GM12873 (cell line): ENCODE measurements around the gene CDH22.

Experiments used
- TF ChIP-seq, protein P1 (sequence below): IDR thresholded peaks from 2 replicates; pipeline ENCODE4 v1.5.1; 2012; ENCODE audit warnings: low read depth, mild to moderate bottlenecking, moderate library complexity, low read length, control low read depth; ENCODE audit not compliant: insufficient read depth; ENCODE audit errors: missing control alignments

Gene CDH22

DNA sequence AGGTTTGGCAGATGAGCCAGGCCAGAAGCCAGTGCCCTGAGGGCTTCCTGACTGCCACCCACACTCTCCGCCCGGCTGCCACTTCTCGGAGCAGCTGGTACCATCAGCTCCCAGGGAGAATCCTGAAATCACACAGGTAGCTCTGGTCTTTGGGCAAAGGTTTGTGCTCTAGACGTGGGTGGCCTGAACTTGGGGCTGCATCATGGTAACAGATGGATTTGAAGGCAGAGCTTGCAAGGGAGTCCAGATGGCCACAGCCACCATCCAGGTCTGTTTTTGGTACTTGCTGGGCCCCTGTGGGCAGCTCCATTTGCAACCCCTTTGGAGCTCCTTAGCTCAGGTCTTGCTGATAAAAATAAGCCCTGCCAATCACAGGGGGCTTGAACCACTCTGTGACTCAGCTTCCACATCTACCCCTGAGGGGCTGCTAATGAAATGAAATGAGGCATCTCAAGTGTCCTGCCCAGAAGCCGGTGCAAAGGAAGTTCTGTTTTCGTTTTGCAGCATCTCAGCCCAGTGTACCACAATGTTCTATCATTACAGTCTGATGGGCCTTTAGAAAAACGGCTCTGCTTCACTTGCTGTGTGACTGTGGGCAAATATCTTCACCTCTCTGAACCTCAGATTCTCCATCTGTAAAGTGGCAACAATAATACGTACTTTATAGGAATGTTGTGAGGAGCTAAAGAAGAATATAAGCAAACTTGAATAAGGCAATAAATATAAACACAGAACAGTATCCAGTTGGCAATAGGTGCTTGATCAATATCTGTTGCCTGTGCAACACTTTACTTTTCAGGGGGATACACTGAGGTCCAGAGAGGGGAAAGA lies 25.1 kb upstream of the CDH22 start:
- TF ChIP-seq, protein P1, sequence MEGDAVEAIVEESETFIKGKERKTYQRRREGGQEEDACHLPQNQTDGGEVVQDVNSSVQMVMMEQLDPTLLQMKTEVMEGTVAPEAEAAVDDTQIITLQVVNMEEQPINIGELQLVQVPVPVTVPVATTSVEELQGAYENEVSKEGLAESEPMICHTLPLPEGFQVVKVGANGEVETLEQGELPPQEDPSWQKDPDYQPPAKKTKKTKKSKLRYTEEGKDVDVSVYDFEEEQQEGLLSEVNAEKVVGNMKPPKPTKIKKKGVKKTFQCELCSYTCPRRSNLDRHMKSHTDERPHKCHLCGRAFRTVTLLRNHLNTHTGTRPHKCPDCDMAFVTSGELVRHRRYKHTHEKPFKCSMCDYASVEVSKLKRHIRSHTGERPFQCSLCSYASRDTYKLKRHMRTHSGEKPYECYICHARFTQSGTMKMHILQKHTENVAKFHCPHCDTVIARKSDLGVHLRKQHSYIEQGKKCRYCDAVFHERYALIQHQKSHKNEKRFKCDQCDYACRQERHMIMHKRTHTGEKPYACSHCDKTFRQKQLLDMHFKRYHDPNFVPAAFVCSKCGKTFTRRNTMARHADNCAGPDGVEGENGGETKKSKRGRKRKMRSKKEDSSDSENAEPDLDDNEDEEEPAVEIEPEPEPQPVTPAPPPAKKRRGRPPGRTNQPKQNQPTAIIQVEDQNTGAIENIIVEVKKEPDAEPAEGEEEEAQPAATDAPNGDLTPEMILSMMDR: no peak

GRCh38 chr20:46332373-46333160 lies 24.3 kb upstream of the CDH22 start:
- TF ChIP-seq, protein P1: no peak

- TF ChIP-seq, protein P1: no peak
Measured at GRCh38 chr20:46331611-46332361, 23.5 kb upstream of the CDH22 start.

- TF ChIP-seq, protein P1: no peak
Measured at GRCh38 chr20:46330831-46331371, 22.6 kb upstream of the CDH22 start.

DNA sequence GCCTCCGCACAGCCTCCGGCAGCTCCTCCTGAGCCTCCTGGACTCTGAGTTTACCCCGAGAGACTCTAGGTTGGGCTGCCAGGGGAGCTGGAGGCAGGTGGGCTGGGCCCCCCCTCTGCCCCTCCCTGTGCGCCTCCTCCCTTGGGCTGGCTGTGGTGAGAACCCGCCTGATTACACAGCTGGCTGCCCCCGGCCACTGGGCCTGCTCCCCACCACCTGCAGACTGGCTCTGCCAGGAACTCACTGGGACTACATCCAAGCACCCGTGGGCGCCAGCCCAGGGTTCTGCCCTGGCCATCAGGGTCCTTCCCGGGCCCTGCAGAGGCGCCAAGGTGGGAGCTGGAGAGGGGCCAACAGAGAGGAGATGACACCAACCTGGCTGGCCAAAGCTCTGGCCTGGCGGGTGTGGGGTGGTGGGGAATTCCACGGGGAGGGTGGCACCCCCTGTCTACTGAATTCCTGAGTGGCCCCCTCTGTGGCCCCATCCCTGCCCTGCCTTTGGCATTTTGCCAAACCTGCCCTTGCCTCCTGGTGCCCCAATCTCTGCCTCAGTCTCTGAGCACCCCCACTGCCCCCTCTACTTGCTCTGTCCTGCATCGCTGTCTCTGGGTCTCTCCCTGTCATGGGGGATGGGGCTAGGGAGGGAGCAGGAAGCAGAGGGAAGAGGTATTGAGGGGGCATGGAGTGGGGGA lies 21.9 kb upstream of the CDH22 start:
- TF ChIP-seq, protein P1: no peak

- TF ChIP-seq, protein P1: no peak
Measured at GRCh38 chr20:46328200-46328882, 20.0 kb upstream of the CDH22 start.
